GM18511 (cell line): ENCODE data around the gene CEND1.

Experiments used
- ATAC-seq: cut with Tn5 transposase; IDR thresholded peaks from one replicate; pipeline ENCODE4 v1.9.1; 2021; ENCODE audit warnings: mild to moderate bottlenecking, moderate library complexity; ENCODE audit not compliant: unreplicated experiment

Gene CEND1

GRCh38 chr11:827897-828192 lies 38.0 kb upstream of the CEND1 start, which contains the start of gene CRACR2B:
TSS of gene CRACR2B (plus strand) at chr11:827919. CDS start at chr11:828608, 689 bp downstream.
- no peak for ATAC-seq

- ATAC-seq, result no peak
Measured at GRCh38 chr11:827146-827896, 37.4 kb upstream of the CEND1 start.

- no peak for ATAC-seq
Measured at GRCh38 chr11:826836-827145, 36.9 kb upstream of the CEND1 start.

- no peak for ATAC-seq
Measured at GRCh38 chr11:826227-826621, 36.3 kb upstream of the CEND1 start.

- ATAC-seq, result no peak
Measured at GRCh38 chr11:825366-826226, 35.7 kb upstream of the CEND1 start.

GRCh38 chr11:824942-825341 lies 35.1 kb upstream of the CEND1 start:
- ATAC-seq, result no peak

GRCh38 chr11:824292-824880 lies 34.5 kb upstream of the CEND1 start:
- no peak for ATAC-seq

- no peak for ATAC-seq
Measured at GRCh38 chr11:823441-824291, 33.8 kb upstream of the CEND1 start.

GRCh38 chr11:821512-822371 lies 31.9 kb upstream of the CEND1 start:
- no peak for ATAC-seq

GRCh38 chr11:820655-821511 lies 31.0 kb upstream of the CEND1 start:
- ATAC-seq, result no peak

GRCh38 chr11:819943-820649 lies 30.2 kb upstream of the CEND1 start:
- ATAC-seq, result peak; percentile 77

GRCh38 chr11:819129-819931 lies 29.4 kb upstream of the CEND1 start:
- ATAC-seq, result peak; percentile 71

GRCh38 chr11:818396-819128 lies 28.7 kb upstream of the CEND1 start, which contains the start of gene PNPLA2:
TSS of gene PNPLA2 (plus strand) at chr11:818914. CDS start at chr11:819719, 805 bp downstream.
- no peak for ATAC-seq

- ATAC-seq, result no peak
Measured at GRCh38 chr11:816433-816779, 26.5 kb upstream of the CEND1 start.

- no peak for ATAC-seq
Measured at GRCh38 chr11:815675-816432, 26.0 kb upstream of the CEND1 start.

GRCh38 chr11:813456-814096 lies 23.7 kb upstream of the CEND1 start:
- no peak for ATAC-seq
